Body of pancreas (tissue), 4 donors: ENCODE measurements around the gene LRIT1. TPM values are rescaled to one million over a fixed set of nuclear protein-coding genes. Genes with fewer than 3 reads are reported as not detected.
"Not testable (repeated sequence)": the region's sequence is repeated elsewhere in the genome, so short reads cannot be mapped to it uniquely, and the experiment has no call there.

Source experiments
- ATAC-seq: fragments of 150-250 bp; one replicate; pipeline ENCODE4 v1.9.1; 2016
- DNase-seq, 4 donors: peaks; one replicate each; pipeline ENCODE4 v3.0.0-alpha.2; 2019
- H3K27ac ChIP-seq, 4 donors: fragments of 200-600 bp; sonication (generic); 1 replicate in 3 of 4; 2 replicates in 1 of 4; pipeline versions ENCODE4 v1.5.1 to v1.6.1; 2016 to 2019; ENCODE audit warnings: mild to moderate bottlenecking in 1 of 4, mixed read lengths in 1 of 4, moderate library complexity in 1 of 4
- H3K27me3 ChIP-seq, 2 donors: fragments of 200-600 bp; sonication (generic); one replicate each; pipeline ENCODE4 v1.6.0; 2016; ENCODE audit warnings: mild to moderate bottlenecking in 1 of 2
- H3K36me3 ChIP-seq, 2 donors: fragments of 200-600 bp; sonication (generic); replicated peaks in 1 of 2; 2 replicates each; pipeline ENCODE4 v1.5.1; 2016; ENCODE audit warnings: low read depth in 2 of 2; ENCODE audit not compliant: insufficient read depth in 1 of 2
- H3K4me1 ChIP-seq: fragments of 200-600 bp; sonication (generic); one replicate; pipeline ENCODE4 v1.6.0; 2016
- H3K4me3 ChIP-seq, 2 donors: fragments of 200-600 bp; sonication (generic); 1 replicate in 1 of 2; 2 replicates in 1 of 2; pipeline ENCODE4 v1.5.1; 2016 to 2019
- H3K9me3 ChIP-seq, 3 donors: fragments of 200-600 bp; sonication (generic); 1 replicate in 2 of 3; 2 replicates in 1 of 3; pipeline ENCODE4 v1.5.1; 2016
- POLR2A ChIP-seq, 3 donors: fragments of 450-650 bp; IDR thresholded peaks; one replicate each; pipeline ENCODE4 v1.6.1; 2016; ENCODE audit warnings: antibody characterized with exemption in 3 of 3, mild to moderate bottlenecking in 2 of 3
- WGBS, 2 donors: methylation state at CpG; one replicate each; pipeline ENCODE4 v1.1.5; 2017; 5-methylcytosine and 5-hydroxymethylcytosine counted together
- intact Hi-C: fragments of 100-400 bp; cut with DNase I; formaldehyde crosslinking; loops from one replicate; pipeline ENCODE4 v1.15.1; 2023
- total RNA-seq, 2 donors: library from RNA; depleted of rRNA; stranded (reverse); fragments of >200 nt; gene quantifications; one replicate each; pipeline ENCODE4 v1.1.0, GENCODE V29; 2016
- TF ChIP-seq, protein P1 (sequence below), 7 experiments: fragments of 450-650 bp in 4 of 7; fragments of 200-600 bp in 3 of 7; sonication (generic) in 3 of 7; IDR thresholded peaks; one replicate each; pipeline ENCODE4 v1.5.1; 2016 to 2019; ENCODE audit warnings: antibody characterized with exemption in 7 of 7

LRIT1 gene
- total RNA-seq, 2 donors from 2014 or later, result not detected

GRCh38 chr10:84286695-84287094, 45.3 kb upstream of the LRIT1 start:
- no peaks in the 10 kb centered on the region for H3K27me3 ChIP-seq
- no peaks in the 10 kb centered on the region for H3K9me3 ChIP-seq
- H3K27ac ChIP-seq, result no peak overlapping the region
- no peak overlapping the region for H3K4me3 ChIP-seq
- ATAC-seq (no peak), DNase-seq (no peak)
- no peaks in the 10 kb centered on the region for H3K36me3 ChIP-seq
- peaks cover 6% of the 10 kb centered on the region for H3K4me1 ChIP-seq
- intact Hi-C loops, result no loop called here
- no peak for TF ChIP-seq POLR2A (IDR thresholded peaks at IDR 0.05)
- TF ChIP-seq, protein P1, sequence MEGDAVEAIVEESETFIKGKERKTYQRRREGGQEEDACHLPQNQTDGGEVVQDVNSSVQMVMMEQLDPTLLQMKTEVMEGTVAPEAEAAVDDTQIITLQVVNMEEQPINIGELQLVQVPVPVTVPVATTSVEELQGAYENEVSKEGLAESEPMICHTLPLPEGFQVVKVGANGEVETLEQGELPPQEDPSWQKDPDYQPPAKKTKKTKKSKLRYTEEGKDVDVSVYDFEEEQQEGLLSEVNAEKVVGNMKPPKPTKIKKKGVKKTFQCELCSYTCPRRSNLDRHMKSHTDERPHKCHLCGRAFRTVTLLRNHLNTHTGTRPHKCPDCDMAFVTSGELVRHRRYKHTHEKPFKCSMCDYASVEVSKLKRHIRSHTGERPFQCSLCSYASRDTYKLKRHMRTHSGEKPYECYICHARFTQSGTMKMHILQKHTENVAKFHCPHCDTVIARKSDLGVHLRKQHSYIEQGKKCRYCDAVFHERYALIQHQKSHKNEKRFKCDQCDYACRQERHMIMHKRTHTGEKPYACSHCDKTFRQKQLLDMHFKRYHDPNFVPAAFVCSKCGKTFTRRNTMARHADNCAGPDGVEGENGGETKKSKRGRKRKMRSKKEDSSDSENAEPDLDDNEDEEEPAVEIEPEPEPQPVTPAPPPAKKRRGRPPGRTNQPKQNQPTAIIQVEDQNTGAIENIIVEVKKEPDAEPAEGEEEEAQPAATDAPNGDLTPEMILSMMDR (IDR thresholded peaks at IDR 0.05), result no peak

- intact Hi-C loops, ATAC-seq, H3K36me3 ChIP-seq, H3K4me1 ChIP-seq, H3K27ac ChIP-seq, H3K9me3 ChIP-seq, H3K4me3 ChIP-seq, H3K27me3 ChIP-seq, DNase-seq: not testable (repeated sequence)
- 59 to 79% methylated on average over 25 to 26 of the region's 31 CpGs for WGBS, 2 donors
These were observed 38.6 kb upstream of the LRIT1 start for GRCh38 chr10:84279876-84280475.

DNA sequence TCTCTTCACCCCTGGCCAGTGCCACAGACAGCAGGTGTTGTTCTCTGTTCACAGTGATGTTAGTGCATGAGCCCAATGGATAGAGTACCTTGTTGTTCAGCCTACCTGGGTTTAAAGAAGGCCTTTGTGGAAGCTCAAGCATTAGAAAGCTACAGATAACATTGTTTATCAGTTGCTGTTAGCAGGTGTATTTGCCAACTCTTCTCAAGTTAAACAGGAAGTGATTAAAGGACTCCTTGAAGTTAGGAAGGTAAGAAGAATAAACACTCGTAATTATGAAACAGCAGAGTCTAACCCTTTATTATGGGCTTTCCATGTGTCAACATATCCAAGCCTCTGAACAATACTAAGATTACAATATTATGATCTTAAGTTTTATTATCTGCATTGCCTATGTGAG, 29.4 kb upstream of the LRIT1 start:
- ATAC-seq (no peak), DNase-seq (no peak)
- Histone ChIP-seq H3K4me1 (no peaks in the 10 kb centered on the region), H3K36me3 (no peaks in the 10 kb centered on the region), H3K27me3 (no peaks in the 10 kb centered on the region), H3K4me3 (no peak overlapping the region), H3K27ac (no peak overlapping the region), H3K9me3 (no peaks in the 10 kb centered on the region)
- no peak for TF ChIP-seq POLR2A (IDR thresholded peaks at IDR 0.05)
- TF ChIP-seq, protein P1 (IDR thresholded peaks at IDR 0.05), result no peak
- intact Hi-C loops, result no loop called here
- 18 to 35% methylated on average over 1 of the region's 1 CpG for WGBS, 2 donors

GRCh38 chr10:84269773-84270172, 28.4 kb upstream of the LRIT1 start:
- no peaks in the 10 kb centered on the region for H3K4me1 ChIP-seq
- no peaks in the 10 kb centered on the region for H3K27me3 ChIP-seq
- H3K27ac ChIP-seq, result no peak overlapping the region
- intact Hi-C loops, result loop anchor here (10.0 kb wide), 1 partner anchor 105 kb away; no protein-coding TSS in a partner anchor
- ATAC-seq (no peak), DNase-seq (no peak)
- no peaks in the 10 kb centered on the region for H3K36me3 ChIP-seq
- WGBS, 2 donors, result 86 to 87% methylated on average over 2 of the region's 2 CpGs
- H3K4me3 ChIP-seq, result no peak overlapping the region
- no peaks in the 10 kb centered on the region for H3K9me3 ChIP-seq
- TF ChIP-seq POLR2A (IDR thresholded peaks at IDR 0.05), result no peak
- TF ChIP-seq, protein P1 (IDR thresholded peaks at IDR 0.05), result no peak

GRCh38 chr10:84269162-84269561, 27.8 kb upstream of the LRIT1 start:
- TF ChIP-seq POLR2A (IDR thresholded peaks at IDR 0.05), result no peak
- TF ChIP-seq, protein P1 (IDR thresholded peaks at IDR 0.05), result no peak
- no peaks in the 10 kb centered on the region for H3K36me3 ChIP-seq
- no peak for DNase-seq
- ATAC-seq, result no peak
- WGBS, 2 donors, result 67 to 68% methylated on average over 1 of the region's 1 CpG
- no peak overlapping the region for H3K4me3 ChIP-seq
- H3K9me3 ChIP-seq, result no peaks in the 10 kb centered on the region
- no peaks in the 10 kb centered on the region for H3K4me1 ChIP-seq
- intact Hi-C loops, result loop anchor here (10.0 kb wide), 1 partner anchor 106 kb away; no protein-coding TSS in a partner anchor
- no peaks in the 10 kb centered on the region for H3K27me3 ChIP-seq
- H3K27ac ChIP-seq, result no peak overlapping the region
